Measurements from ENCODE around the gene EPS8L2. TPM values are rescaled to one million over a fixed set of nuclear protein-coding genes. Genes with fewer than 3 reads are reported as not detected.
"Not testable (repeated sequence)": the region's sequence is repeated elsewhere in the genome, so short reads cannot be mapped to it uniquely, and the experiment has no call there.

The EPS8L2 gene
- total and polyA plus RNA-seq, 2 of the 8 experiments (the other 6 are each of a cell fraction or from before 2014, with no cell fraction given): 38.5 to 57.0 TPM

GRCh38 chr11:737899-738298 is 31.9 kb downstream of the EPS8L2 start:
- H3K9me3 ChIP-seq (ENCODE audit: insufficient read depth in 2 of 2, low read depth in 1 of 2, low read length in 1 of 2); H3K23ac ChIP-seq (ENCODE audit: insufficient read length); H3K23me2 ChIP-seq (ENCODE audit: low read depth, low read length); H2BK20ac ChIP-seq (ENCODE audit: low read length); H2BK12ac ChIP-seq (ENCODE audit: low read depth, low read length); H2BK15ac ChIP-seq (ENCODE audit: low read length); H2BK120ac ChIP-seq (replicated peaks; ENCODE audit: low read depth, low read length); H3K36me3 ChIP-seq (ENCODE audit: control insufficient read depth in 2 of 4, insufficient read depth in 4 of 4, low read length in 3 of 4); H3K27ac ChIP-seq (ENCODE audit: low read depth, low read length); H3K14ac ChIP-seq (ENCODE audit: insufficient read length); H3K4me3 ChIP-seq (ENCODE audit: extremely low read depth in 1 of 4, insufficient read depth in 2 of 4, low read depth in 3 of 4, low read length in 4 of 4); H3K18ac ChIP-seq (ENCODE audit: extremely low read depth, low read length); H2BK5ac ChIP-seq (ENCODE audit: low read depth, low read length); H3K56ac ChIP-seq (replicated peaks; ENCODE audit: insufficient read length, low read depth, low read length); H4K5ac ChIP-seq (ENCODE audit: insufficient read length, low read depth, low read length); H3K9ac ChIP-seq (replicated peaks in 1 of 4; ENCODE audit: extremely low read depth in 1 of 4, low read depth in 3 of 4, low read length in 3 of 4); H4K91ac ChIP-seq (replicated peaks; ENCODE audit: insufficient read length, low read length); H3K79me2 ChIP-seq (ENCODE audit: control insufficient read depth in 1 of 2, insufficient read depth in 2 of 2, low read length in 2 of 2); H3K4ac ChIP-seq (replicated peaks; ENCODE audit: insufficient read length, low read depth, low read length); H2AFZ ChIP-seq (ENCODE audit: low read length); H3K4me2 ChIP-seq (ENCODE audit: insufficient read depth in 1 of 2, low read depth in 2 of 2, low read length in 2 of 2); H3K4me1 ChIP-seq (replicated peaks in 1 of 4; ENCODE audit: control insufficient read depth in 3 of 4, insufficient read depth in 4 of 4, low read length in 3 of 4); H2AK5ac ChIP-seq (ENCODE audit: low read depth, low read length); FAIRE-seq; H3K79me1 ChIP-seq (ENCODE audit: low read depth, low read length); H4K20me1 ChIP-seq (replicated peaks in 1 of 2; ENCODE audit: control insufficient read depth in 1 of 2, insufficient read depth in 2 of 2, low read length in 2 of 2); DNase-seq (ENCODE audit: low read depth in 1 of 2, low spot score in 2 of 2); H3K27me3 ChIP-seq (replicated peaks in 1 of 4; ENCODE audit: control insufficient read depth in 3 of 4, extremely low read depth in 1 of 4, insufficient read depth in 3 of 4, low read length in 3 of 4): not testable (repeated sequence)
- 0 out of 2 replicates have a peak overlapping the region, but pooled peaks have one; percentile 83 for H4K8ac ChIP-seq (ENCODE audit: extremely low read depth, insufficient read depth, low read length)
- ChIA-PET CTCF (ENCODE audit: partially characterized antibody) (interaction anchor here (1.1 to 2.3 kb wide), 8 partner anchors 10 to 76 kb away, joined by 3 to 14 read pairs (median 4); no protein-coding TSS in a partner anchor), POLR2A (ENCODE audit: partially characterized antibody) (interaction anchor here (32.3 kb wide), 1 partner anchor 29 kb away, joined by 636 read pairs; the partner anchor contains the start of gene GATD1)
- WGBS, 2 experiments (ENCODE audit: extremely low coverage in 1 of 2, insufficient coverage in 1 of 2, insufficient read length in 1 of 2, insufficient replicate concordance in 2 of 2, low coverage in 1 of 2, low lambda C conversion rate in 2 of 2, missing lambda C conversion rate in 1 of 2): 90% methylated on average over 10 of the region's 10 CpGs; no CpG with 5 or more reads in 1 of the 2 experiments

Data from H1 (cell line).